Sigmoid colon (tissue), 7 donors: ENCODE measurements around the gene PFKP. TPM values are rescaled to one million over a fixed set of nuclear protein-coding genes. Genes with fewer than 3 reads are reported as not detected.

ENCODE experiments used
- DNase-seq: peaks from one replicate; pipeline ENCODE4 v3.0.0-alpha.2; 2019
- H3K27ac ChIP-seq, 4 donors: fragments of 200-600 bp; sonication (generic); one replicate each; pipeline ENCODE4 v1.5.1; 2016 to 2019; ENCODE audit warnings: mild to moderate bottlenecking in 1 of 4
- H3K27me3 ChIP-seq, 3 donors: fragments of 200-600 bp; sonication (generic); one replicate each; pipeline ENCODE4 v1.5.1; 2019; ENCODE audit warnings: mild to moderate bottlenecking in 1 of 3
- H3K36me3 ChIP-seq, 4 donors: fragments of 200-600 bp; sonication (generic); one replicate each; pipeline ENCODE4 v1.5.1; 2016 to 2019
- H3K4me1 ChIP-seq, 4 donors: fragments of 200-600 bp; sonication (generic); one replicate each; pipeline ENCODE4 v1.5.1; 2017 to 2019
- H3K4me3 ChIP-seq, 4 donors: fragments of 200-600 bp; sonication (generic); one replicate each; pipeline ENCODE4 v1.5.1; 2017 to 2019; ENCODE audit warnings: mild to moderate bottlenecking in 2 of 4, moderate library complexity in 1 of 4
- H3K9me3 ChIP-seq, 4 donors: fragments of 200-600 bp in 3 of 4; sonication (generic) in 3 of 4; one replicate each; pipeline versions ENCODE4 v1.5.1 to v1.6.1; 2013 to 2019
- CTCF ChIP-seq, 4 experiments: fragments of 450-650 bp in 3 of 4; fragments of 200-600 bp in 1 of 4; IDR thresholded peaks; one replicate each; pipeline ENCODE4 v1.5.1; 2016 to 2019; ENCODE audit warnings: antibody characterized with exemption in 4 of 4, mild to moderate bottlenecking in 3 of 4, moderate library complexity in 2 of 4
- EP300 ChIP-seq, 4 donors: sonication (generic); formaldehyde crosslinking; IDR thresholded peaks; one replicate each; pipeline ENCODE4 v1.6.1; 2017; ENCODE audit warnings: antibody characterized with exemption in 4 of 4
- POLR2A ChIP-seq, 2 donors: fragments of 450-650 bp; IDR thresholded peaks; one replicate each; pipeline ENCODE4 v1.6.1; 2016; ENCODE audit warnings: antibody characterized with exemption in 2 of 2, mild to moderate bottlenecking in 2 of 2, moderate library complexity in 2 of 2
- POLR2AphosphoS5 ChIP-seq, 4 donors: sonication (generic); formaldehyde crosslinking; IDR thresholded peaks; one replicate each; pipeline ENCODE4 v1.6.1; 2017; ENCODE audit warnings: antibody characterized with exemption in 4 of 4
- WGBS, 2 donors: extraction: QIAGEN DNeasy Blood & Tissue Kit; methylation state at CpG; one replicate each; pipeline ENCODE4 v1.1.7; 2013; 5-methylcytosine and 5-hydroxymethylcytosine counted together
- intact Hi-C: fragments of 100-400 bp; cut with DNase I; formaldehyde crosslinking; loops from one replicate; pipeline ENCODE4 v1.15.1; 2023
- polyA plus RNA-seq, 3 donors: library from polyadenylated mRNA; stranded (reverse); fragments of 200-250 nt; gene quantifications; one replicate each; pipeline ENCODE4 v1.2.3, GENCODE V29; 2013
- total RNA-seq, 4 donors: library from RNA; depleted of rRNA; stranded (reverse); fragments of >200 nt; gene quantifications; one replicate each; pipeline ENCODE4 v1.1.0, GENCODE V29; 2016
- donor health status: healthy with polysubstance abuse.
- donor health status: Bipolar disorder and iron deficiency.
- donor health status: healthy.

Gene PFKP
- total and polyA plus RNA-seq, 7 donors, result 26.4 to 105 (median 46.0) TPM

- intact Hi-C loops, result no loop called here
- no peak overlapping the region for H3K4me3 ChIP-seq
- peaks cover 0 to 53% (median 24%) of the 10 kb centered on the region in 4 donors for H3K36me3 ChIP-seq
- no peaks in the 10 kb centered on the region for H3K27me3 ChIP-seq
- H3K9me3 ChIP-seq, result no peaks in the 10 kb centered on the region
- H3K4me1 ChIP-seq, result peaks cover 0 to 14% (median 9%) of the 10 kb centered on the region in 4 donors
- no peak for TF ChIP-seq CTCF (IDR thresholded peaks at IDR 0.05)
- TF ChIP-seq POLR2AphosphoS5 (IDR thresholded peaks at IDR 0.05), result no peak
- no peak for TF ChIP-seq EP300 (IDR thresholded peaks at IDR 0.05)
- TF ChIP-seq POLR2A (IDR thresholded peaks at IDR 0.05), result no peak
- 97% methylated on average over 40 of the region's 40 CpGs for WGBS, 2 donors
- DNase-seq, result peak; percentile 56
- no peak overlapping the region for H3K27ac ChIP-seq
Observed at GRCh38 chr10:3129581-3130340, 62.4 kb downstream of the PFKP start.

GRCh38 chr10:3131098-3131497, 63.8 kb downstream of the PFKP start:
- 81 to 91% methylated on average over 4 of the region's 4 CpGs for WGBS, 2 donors
- intact Hi-C loops, result no loop called here
- H3K9me3 ChIP-seq, result no peaks in the 10 kb centered on the region
- H3K4me3 ChIP-seq, result no peak overlapping the region
- peaks cover 0 to 22% (median 12%) of the 10 kb centered on the region in 4 donors for H3K4me1 ChIP-seq
- peaks cover 3 to 59% (median 26%) of the 10 kb centered on the region in 4 donors for H3K36me3 ChIP-seq
- H3K27me3 ChIP-seq, result no peaks in the 10 kb centered on the region
- TF ChIP-seq POLR2A (IDR thresholded peaks at IDR 0.05) (no peak), CTCF (IDR thresholded peaks at IDR 0.05) (no peak), POLR2AphosphoS5 (IDR thresholded peaks at IDR 0.05) (no peak), EP300 (IDR thresholded peaks at IDR 0.05) (no peak)
- no peak overlapping the region for H3K27ac ChIP-seq
- DNase-seq, result no peak

GRCh38 chr10:3132036-3133025, 65.0 kb downstream of the PFKP start:
- Histone ChIP-seq H3K27ac (no peak overlapping the region), H3K4me1 (peaks cover 0 to 19% (median 5%) of the 10 kb centered on the region in 4 donors), H3K9me3 (no peaks in the 10 kb centered on the region), H3K27me3 (no peaks in the 10 kb centered on the region), H3K36me3 (peaks cover 3 to 68% (median 36%) of the 10 kb centered on the region in 4 donors), H3K4me3 (no peak overlapping the region)
- TF ChIP-seq POLR2AphosphoS5 (IDR thresholded peaks at IDR 0.05) (no peak), CTCF (IDR thresholded peaks at IDR 0.05) (no peak), POLR2A (IDR thresholded peaks at IDR 0.05) (no peak), EP300 (IDR thresholded peaks at IDR 0.05) (no peak)
- intact Hi-C loops, result no loop called here
- DNase-seq, result no peak
- WGBS, 2 donors, result 92 to 94% methylated on average over 22 of the region's 22 CpGs

- Histone ChIP-seq H3K36me3 (peaks cover 13 to 85% (median 49%) of the 10 kb centered on the region in 4 donors), H3K27ac (no peak overlapping the region), H3K4me3 (no peak overlapping the region), H3K9me3 (no peaks in the 10 kb centered on the region), H3K27me3 (no peaks in the 10 kb centered on the region), H3K4me1 (peaks cover 0 to 21% (median 14%) of the 10 kb centered on the region in 4 donors)
- no peak for DNase-seq
- TF ChIP-seq POLR2AphosphoS5 (IDR thresholded peaks at IDR 0.05) (no peak), EP300 (IDR thresholded peaks at IDR 0.05) (no peak), CTCF (IDR thresholded peaks at IDR 0.05) (no peak), POLR2A (IDR thresholded peaks at IDR 0.05) (no peak)
- intact Hi-C loops, result no loop called here
- 73 to 84% methylated on average over 5 of the region's 5 CpGs for WGBS, 2 donors
Observed at GRCh38 chr10:3133948-3134347, 66.6 kb downstream of the PFKP start.
